Activated naive CD4-positive, alpha-beta T cell treated with anti-CD3 and anti-CD28 coated beads for 36 hours (primary cell): ENCODE results near the gene SLC22A17. TPM values are rescaled to one million over a fixed set of nuclear protein-coding genes. Genes with fewer than 3 reads are reported as not detected.

Experiments
- CTCF ChIA-PET: fragments of 350-600 bp; sonication (Branson Sonifier 250); formaldehyde crosslinking; loops from one replicate; lab custom pipeline; 2021; ENCODE audit warnings: antibody characterized with exemption; lab: Charles Lee
- DNase-seq: peaks from one replicate; pipeline ENCODE4 v3.0.0-alpha.2; 2020
- H3K27ac Mint-ChIP-seq: one replicate; pipeline ENCODE4 v1.8.0; 2021; ENCODE audit warnings: mild to moderate bottlenecking, mixed read lengths
- H3K27me3 Mint-ChIP-seq: one replicate; pipeline ENCODE4 v1.8.0; 2021; ENCODE audit warnings: low read depth, mixed read lengths
- H3K36me3 Mint-ChIP-seq: one replicate; pipeline ENCODE4 v1.8.0; 2021; ENCODE audit warnings: low read depth, mixed read lengths
- H3K4me1 Mint-ChIP-seq: one replicate; pipeline ENCODE4 v1.8.0; 2021; ENCODE audit warnings: low read depth, mixed read lengths
- H3K4me3 Mint-ChIP-seq: one replicate; pipeline ENCODE4 v1.8.0; 2021; ENCODE audit warnings: mild to moderate bottlenecking, moderate library complexity, mixed read lengths
- H3K9me3 Mint-ChIP-seq: one replicate; pipeline ENCODE4 v1.8.0; 2021; ENCODE audit warnings: mixed read lengths
- intact Hi-C: fragments of 100-400 bp; cut with micrococcal nuclease; formaldehyde crosslinking; loops from one replicate; pipeline ENCODE4 v1.15.1; 2023
- microRNA-seq: library from miRNA; unstranded; fragments of <30 nt; microRNA quantifications from one replicate; pipeline ENCODE4 v1.2.0, GENCODE V29; 2022; ENCODE audit warnings: borderline microRNAs expressed, borderline replicate concordance
- total RNA-seq, 2 experiments: library from RNA; stranded (reverse); gene quantifications; one replicate each; pipeline ENCODE4 v1.2.3, GENCODE V29; 2021

The SLC22A17 gene
- total RNA-seq, 2 experiments from 2014 or later = 3.5 to 4.8 TPM

DNA sequence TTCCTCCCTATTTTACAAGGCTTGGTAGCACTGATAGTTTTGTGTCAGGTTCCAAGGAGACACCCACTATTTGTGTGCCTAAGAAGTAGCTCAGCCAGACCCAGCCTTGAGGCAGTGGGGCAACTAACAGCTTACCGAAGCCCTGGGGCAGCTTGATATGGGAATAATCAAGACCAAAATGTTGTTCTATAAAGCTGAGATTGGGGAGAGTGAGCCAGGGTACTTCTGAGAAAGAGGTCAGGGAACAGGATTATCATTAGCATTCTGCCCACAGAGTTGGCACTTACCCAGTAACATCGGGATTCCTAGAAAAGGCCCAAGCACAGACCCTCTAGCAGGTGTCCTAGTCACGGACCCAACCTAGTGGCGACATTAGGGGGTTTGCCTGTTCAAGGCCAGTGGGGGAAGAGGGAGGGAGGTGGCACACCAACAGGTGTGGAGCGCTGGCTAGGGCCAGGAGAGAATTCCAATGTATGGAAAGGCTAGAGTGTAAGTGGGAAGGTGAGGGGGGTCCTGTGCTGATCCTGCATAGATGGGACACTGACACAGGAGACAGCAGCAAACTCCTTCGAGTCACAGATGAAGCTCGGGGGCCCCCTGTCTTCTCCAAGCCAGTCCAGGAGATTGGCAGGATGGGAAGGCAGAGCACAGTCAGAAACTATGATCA, 54.9 kb downstream of the SLC22A17 start:
- no peak for DNase-seq
- intact Hi-C loops = loop anchor here (1.0 kb wide), 1 partner anchor 224 kb away; no protein-coding TSS in a partner anchor
- H3K4me1 Mint-ChIP-seq = peaks cover 20% of the 10 kb centered on the region
- no peaks in the 10 kb centered on the region for H3K9me3 Mint-ChIP-seq
- H3K27ac Mint-ChIP-seq = no peak overlapping the region
- peaks cover 5% of the 10 kb centered on the region for H3K36me3 Mint-ChIP-seq
- CTCF ChIA-PET = interaction anchor here (1.0 to 3.6 kb wide), 5 partner anchors 11 to 177 kb away, joined by 3 to 12 read pairs (median 6); partner anchors contain the start of gene HOMEZ
- no peak overlapping the region for H3K4me3 Mint-ChIP-seq
- no peaks in the 10 kb centered on the region for H3K27me3 Mint-ChIP-seq

DNA sequence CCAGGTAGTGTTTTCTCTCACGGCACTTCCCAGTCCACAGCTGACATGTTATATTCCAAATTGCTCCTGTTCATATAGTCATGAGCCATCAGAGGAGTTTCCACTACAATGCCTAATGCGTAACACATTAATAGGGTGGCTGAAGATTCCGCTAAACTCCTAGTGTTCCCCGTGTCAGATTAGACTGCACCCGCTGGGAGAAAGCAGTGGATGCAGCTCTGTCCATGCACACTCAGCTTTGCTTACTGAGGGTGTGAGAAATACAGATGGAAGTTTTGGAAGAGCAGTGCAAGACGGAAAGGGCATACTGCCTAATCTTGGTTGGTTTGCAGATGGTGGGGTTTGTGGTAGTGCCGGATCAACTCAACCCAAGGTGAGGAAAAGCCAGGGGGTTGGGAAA, 55.6 kb downstream of the SLC22A17 start:
- Mint-ChIP-seq H3K4me3 (no peak overlapping the region), H3K27ac (no peak overlapping the region), H3K4me1 (peaks cover 20% of the 10 kb centered on the region), H3K27me3 (no peaks in the 10 kb centered on the region), H3K9me3 (no peaks in the 10 kb centered on the region), H3K36me3 (peaks cover 5% of the 10 kb centered on the region)
- DNase-seq = no peak
- intact Hi-C loops = loop anchor here (1.0 kb wide), 1 partner anchor 224 kb away; no protein-coding TSS in a partner anchor
- CTCF ChIA-PET = interaction anchor here (1.1 to 3.6 kb wide), 7 partner anchors 8 to 176 kb away, joined by 3 to 31 read pairs (median 4); partner anchors contain the start of gene HOMEZ

Small RNA genes lying within 50 kb of the gene (microRNA-seq; reads per million reads assigned to microRNA genes)
- gene MIR208A = not detected

Other genes with a start within 250 kb of the SLC22A17 start
- not detected for gene CIROP, start 247.9 kb downstream of the SLC22A17 start, total RNA-seq
- under 1 TPM; 0.37 to 0.43 TPM for gene CEBPE, start 233.6 kb downstream of the SLC22A17 start, total RNA-seq
- gene SLC7A8, start 169.2 kb downstream of the SLC22A17 start, total RNA-seq = 1 to 10 TPM in 1 of 2 experiments, under 1 TPM in 1; 0.79 to 1.1 TPM
- not detected for gene RNF212B, start 115.0 kb downstream of the SLC22A17 start, total RNA-seq
- gene HOMEZ, start 66.8 kb downstream of the SLC22A17 start, total RNA-seq = 1 to 10 TPM; 6.3 to 7.8 TPM
- gene PPP1R3E, start 50.0 kb downstream of the SLC22A17 start, total RNA-seq = 10 to 100 TPM; 14.7 to 15.8 TPM
- 1 to 10 TPM in 1 of 2 experiments, under 1 TPM in 1; 0.60 to 1.5 TPM for gene BCL2L2, start 46.1 kb downstream of the SLC22A17 start, total RNA-seq
- gene PABPN1, start 31.4 kb downstream of the SLC22A17 start, total RNA-seq = 100 to 1,000 TPM; 194 to 204 TPM
- gene EFS, start 12.3 kb upstream of the SLC22A17 start, total RNA-seq = not detected
- gene IL25, start 19.9 kb upstream of the SLC22A17 start, total RNA-seq = not detected
- not detected for gene CMTM5, start 24.2 kb upstream of the SLC22A17 start, total RNA-seq
- gene MYH6, start 55.4 kb upstream of the SLC22A17 start, total RNA-seq = not detected
- gene MYH7, start 82.8 kb upstream of the SLC22A17 start, total RNA-seq = not detected
- 10 to 100 TPM; 38.9 to 40.8 TPM for gene NGDN, start 116.8 kb upstream of the SLC22A17 start, total RNA-seq
- under 1 TPM; 0.36 to 0.57 TPM for gene ZFHX2, start 198.9 kb upstream of the SLC22A17 start, total RNA-seq
- gene THTPA, start 203.4 kb upstream of the SLC22A17 start, total RNA-seq = 1 to 10 TPM; 6.2 to 6.6 TPM
- 100 to 1,000 TPM; 205 to 216 TPM for gene AP1G2, start 214.9 kb upstream of the SLC22A17 start, total RNA-seq
- under 1 TPM in 1 of 2 experiments, not detected in 1; 0.05 TPM for gene JPH4, start 225.9 kb upstream of the SLC22A17 start, total RNA-seq